ENCODE measurements around the gene RTN4RL1. TPM values are rescaled to one million over a fixed set of nuclear protein-coding genes. Genes with fewer than 3 reads are reported as not detected.

The RTN4RL1 gene
- total RNA-seq, 1 experiment from 2014 or later = 0.80 TPM

DNA sequence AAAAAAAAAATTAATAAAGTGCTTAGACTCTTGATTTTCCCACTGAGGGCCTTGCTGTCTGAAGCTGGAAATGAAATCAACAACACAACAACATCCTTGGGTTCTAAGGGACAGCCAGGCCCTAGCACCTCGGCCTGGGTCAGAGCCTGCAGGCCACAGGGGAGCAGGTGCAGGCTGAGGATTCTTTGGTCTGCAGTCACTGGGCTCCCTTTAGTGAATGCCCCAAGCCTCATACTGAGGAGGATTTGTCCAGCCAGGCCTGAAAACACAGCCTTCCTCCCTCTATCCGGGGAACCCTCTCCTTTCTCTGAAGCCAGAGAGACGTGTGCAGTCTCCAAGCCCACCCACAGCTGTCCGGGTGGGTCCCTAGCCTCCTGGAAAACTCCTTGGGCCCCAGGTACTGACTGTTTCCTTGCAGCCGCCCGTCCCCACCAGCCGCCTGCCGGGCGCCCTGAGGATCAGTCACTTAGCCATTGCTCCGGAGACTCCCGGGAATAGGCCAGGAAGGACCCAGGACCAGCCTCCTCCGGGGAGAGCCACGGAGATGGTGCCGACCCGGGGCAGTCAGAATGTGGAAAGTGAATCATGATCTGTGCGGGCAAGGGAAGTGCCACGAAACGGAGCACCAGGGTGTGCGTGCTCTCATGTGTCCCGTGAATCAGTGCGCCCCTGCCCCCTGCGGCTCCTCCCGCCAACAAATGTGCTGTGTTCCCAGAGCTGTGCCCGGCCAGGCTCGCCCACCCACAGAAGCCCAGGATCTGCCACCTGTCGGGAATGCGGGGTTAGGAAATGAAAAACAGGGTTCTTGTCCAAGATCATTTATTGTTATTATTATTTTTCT, 91.0 kb downstream of the RTN4RL1 start:
- intact Hi-C loops (cut with micrococcal nuclease; ENCODE audit: unreplicated experiment) (no loop called here), in situ Hi-C loops (cut with HindIII; ENCODE audit: low pct_unique_long_range_greater_than_20kb, low sequenced_read_pairs) (no loop called here)
- no peaks in the 10 kb centered on the region for H3K27me3 ChIP-seq (ENCODE audit: control insufficient read depth, insufficient read depth, low read length)
- POLR2A ChIA-PET = no interaction called here
- CTCF ChIA-PET = no interaction called here
- no peaks in the 10 kb centered on the region for H3K4me1 ChIP-seq (ENCODE audit: control insufficient read depth, insufficient read depth, low read length)
- no peak for ATAC-seq
- no TSS peak for BruUV-seq (replicated peaks)
- no peak overlapping the region for H3K4me3 ChIP-seq (ENCODE audit: low read depth in 2 of 2, low read length in 2 of 2)
- TF ChIP-seq REST (IDR thresholded peaks at IDR 0.05; ENCODE audit: insufficient read depth in 1 of 2, low read depth in 2 of 2, low read length in 1 of 2) = no peak
- TF ChIP-seq TCF7L2 (IDR thresholded peaks at IDR 0.05; ENCODE audit: low read depth, low read length) = no peak
- TF ChIP-seq SIN3A (IDR thresholded peaks at IDR 0.05; ENCODE audit: borderline replicate concordance, insufficient read depth, low read depth, low read length) = no peak
- TF ChIP-seq, protein P1, sequence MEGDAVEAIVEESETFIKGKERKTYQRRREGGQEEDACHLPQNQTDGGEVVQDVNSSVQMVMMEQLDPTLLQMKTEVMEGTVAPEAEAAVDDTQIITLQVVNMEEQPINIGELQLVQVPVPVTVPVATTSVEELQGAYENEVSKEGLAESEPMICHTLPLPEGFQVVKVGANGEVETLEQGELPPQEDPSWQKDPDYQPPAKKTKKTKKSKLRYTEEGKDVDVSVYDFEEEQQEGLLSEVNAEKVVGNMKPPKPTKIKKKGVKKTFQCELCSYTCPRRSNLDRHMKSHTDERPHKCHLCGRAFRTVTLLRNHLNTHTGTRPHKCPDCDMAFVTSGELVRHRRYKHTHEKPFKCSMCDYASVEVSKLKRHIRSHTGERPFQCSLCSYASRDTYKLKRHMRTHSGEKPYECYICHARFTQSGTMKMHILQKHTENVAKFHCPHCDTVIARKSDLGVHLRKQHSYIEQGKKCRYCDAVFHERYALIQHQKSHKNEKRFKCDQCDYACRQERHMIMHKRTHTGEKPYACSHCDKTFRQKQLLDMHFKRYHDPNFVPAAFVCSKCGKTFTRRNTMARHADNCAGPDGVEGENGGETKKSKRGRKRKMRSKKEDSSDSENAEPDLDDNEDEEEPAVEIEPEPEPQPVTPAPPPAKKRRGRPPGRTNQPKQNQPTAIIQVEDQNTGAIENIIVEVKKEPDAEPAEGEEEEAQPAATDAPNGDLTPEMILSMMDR (IDR thresholded peaks at IDR 0.05) = no peak
- no peak for TF ChIP-seq POLR2AphosphoS5 (IDR thresholded peaks at IDR 0.05; ENCODE audit: low read depth, low read length)
- H3K36me3 ChIP-seq (ENCODE audit: control insufficient read depth, insufficient read depth, low read length) = no peaks in the 10 kb centered on the region
- DNase-seq (ENCODE audit: low read depth, low spot score) = no peak
- H3K9me3 ChIP-seq (ENCODE audit: control insufficient read depth, insufficient read depth, low read depth, low read length) = no peaks in the 10 kb centered on the region
- H3K27ac ChIP-seq (ENCODE audit: low read length) = no peak overlapping the region

GRCh38 chr17:1931844-1932579, 93.1 kb downstream of the RTN4RL1 start:
- BruUV-seq (replicated peaks) = no TSS peak
- Histone ChIP-seq H3K4me1 (ENCODE audit: control insufficient read depth, insufficient read depth, low read length) (no peaks in the 10 kb centered on the region), H3K27ac (ENCODE audit: low read length) (no peak overlapping the region), H3K4me3 (ENCODE audit: low read depth in 2 of 2, low read length in 2 of 2) (no peak overlapping the region), H3K27me3 (ENCODE audit: control insufficient read depth, insufficient read depth, low read length) (no peaks in the 10 kb centered on the region), H3K9me3 (ENCODE audit: control insufficient read depth, insufficient read depth, low read depth, low read length) (no peaks in the 10 kb centered on the region), H3K36me3 (ENCODE audit: control insufficient read depth, insufficient read depth, low read length) (no peaks in the 10 kb centered on the region)
- ChIA-PET POLR2A (interaction anchor here (0.6 kb wide), 1 partner anchor 352 kb away, joined by 3 read pairs; no protein-coding TSS in a partner anchor), CTCF (interaction anchor here (0.5 kb wide), 1 partner anchor 326 kb away, joined by 5 read pairs; no protein-coding TSS in a partner anchor)
- in situ Hi-C loops (cut with HindIII; ENCODE audit: low pct_unique_long_range_greater_than_20kb, low sequenced_read_pairs) = no loop called here
- TF ChIP-seq SIN3A (IDR thresholded peaks at IDR 0.05; ENCODE audit: borderline replicate concordance, insufficient read depth, low read depth, low read length) = no peak
- no peak for TF ChIP-seq POLR2AphosphoS5 (IDR thresholded peaks at IDR 0.05; ENCODE audit: low read depth, low read length)
- TF ChIP-seq, protein P1 (IDR thresholded peaks at IDR 0.05) = no peak
- no peak for TF ChIP-seq TCF7L2 (IDR thresholded peaks at IDR 0.05; ENCODE audit: low read depth, low read length)
- TF ChIP-seq REST (IDR thresholded peaks at IDR 0.05; ENCODE audit: insufficient read depth in 1 of 2, low read depth in 2 of 2, low read length in 1 of 2) = no peak
- ATAC-seq (no peak), DNase-seq (ENCODE audit: low read depth, low spot score) (no peak)
- intact Hi-C loops (cut with micrococcal nuclease; ENCODE audit: unreplicated experiment) = no loop called here

Measured in Panc1 (cell line).